Suprapubic skin (tissue), 3 donors: ENCODE results near the gene RFX2.

Experiments
- POLR2A ChIP-seq, 2 donors: fragments of 450-650 bp; IDR thresholded peaks; one replicate each; pipeline ENCODE4 v1.6.1; 2017; ENCODE audit warnings: antibody characterized with exemption in 2 of 2, mild to moderate bottlenecking in 2 of 2, moderate library complexity in 2 of 2
- TF ChIP-seq, protein P1 (sequence below), 2 donors: fragments of 200-600 bp in 1 of 2; fragments of 450-650 bp in 1 of 2; sonication (generic) in 1 of 2; IDR thresholded peaks; one replicate each; pipeline ENCODE4 v1.5.1; 2016 to 2019; ENCODE audit warnings: antibody characterized with exemption in 2 of 2, mild to moderate bottlenecking in 1 of 2, moderate library complexity in 1 of 2

DNA sequence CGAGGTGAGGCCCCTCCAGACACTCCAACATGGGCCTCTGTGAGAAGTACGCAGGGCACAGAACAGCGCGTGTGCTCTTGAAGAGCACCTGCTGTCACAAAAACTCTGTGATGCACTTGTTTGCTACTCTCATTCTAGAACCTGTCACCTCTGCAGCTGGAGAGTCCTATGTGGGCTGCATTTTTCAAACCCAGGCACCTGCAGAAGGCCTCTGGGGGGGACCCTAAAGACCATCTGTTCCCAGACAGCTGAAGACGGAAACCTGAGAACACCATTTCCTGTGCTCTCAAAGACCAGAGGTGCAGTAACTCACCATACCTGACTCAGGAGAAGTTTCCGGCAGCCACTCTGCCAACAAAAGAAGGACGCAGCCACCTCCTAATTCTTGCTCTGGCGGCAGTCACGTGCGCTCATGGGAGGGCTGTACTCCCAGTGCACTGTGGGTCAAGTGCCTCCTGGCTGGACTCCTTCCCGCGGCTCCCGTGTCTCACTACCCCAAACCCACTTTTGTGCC lies 160.5 kb downstream of the RFX2 start:
- TF ChIP-seq, protein P1, sequence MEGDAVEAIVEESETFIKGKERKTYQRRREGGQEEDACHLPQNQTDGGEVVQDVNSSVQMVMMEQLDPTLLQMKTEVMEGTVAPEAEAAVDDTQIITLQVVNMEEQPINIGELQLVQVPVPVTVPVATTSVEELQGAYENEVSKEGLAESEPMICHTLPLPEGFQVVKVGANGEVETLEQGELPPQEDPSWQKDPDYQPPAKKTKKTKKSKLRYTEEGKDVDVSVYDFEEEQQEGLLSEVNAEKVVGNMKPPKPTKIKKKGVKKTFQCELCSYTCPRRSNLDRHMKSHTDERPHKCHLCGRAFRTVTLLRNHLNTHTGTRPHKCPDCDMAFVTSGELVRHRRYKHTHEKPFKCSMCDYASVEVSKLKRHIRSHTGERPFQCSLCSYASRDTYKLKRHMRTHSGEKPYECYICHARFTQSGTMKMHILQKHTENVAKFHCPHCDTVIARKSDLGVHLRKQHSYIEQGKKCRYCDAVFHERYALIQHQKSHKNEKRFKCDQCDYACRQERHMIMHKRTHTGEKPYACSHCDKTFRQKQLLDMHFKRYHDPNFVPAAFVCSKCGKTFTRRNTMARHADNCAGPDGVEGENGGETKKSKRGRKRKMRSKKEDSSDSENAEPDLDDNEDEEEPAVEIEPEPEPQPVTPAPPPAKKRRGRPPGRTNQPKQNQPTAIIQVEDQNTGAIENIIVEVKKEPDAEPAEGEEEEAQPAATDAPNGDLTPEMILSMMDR (IDR thresholded peaks at IDR 0.05), result no peak
- no peak for TF ChIP-seq POLR2A (IDR thresholded peaks at IDR 0.05)
